SK-N-SH (cell line): Measurements from ENCODE around the gene HPCA. TPM values are rescaled to one million over a fixed set of nuclear protein-coding genes. Genes with fewer than 3 reads are reported as not detected.

Experiments used
- CTCF ChIA-PET: fragments of 300-600, 350-600 bp; formaldehyde crosslinking; extraction: SDS; loops from one replicate; lab custom pipeline; 2021; lab: Yijun Ruan, JAX
- POLR2A ChIA-PET: fragments of 350-600 bp; sonication (Branson Sonifier 250); formaldehyde crosslinking; extraction: SDS; loops from one replicate; lab custom pipeline; 2020; ENCODE audit warnings: antibody characterized with exemption, inconsistent platforms; lab: Yijun Ruan, JAX
- DNase-seq: peaks from one replicate; pipeline ENCODE4 v3.0.0; 2012
- H2AFZ ChIP-seq: fragments of 200-600 bp; sonication (generic); 2 replicates; pipeline ENCODE4 v1.8.1; 2016; ENCODE audit warnings: antibody characterized with exemption, mild to moderate bottlenecking, low read depth
- H3F3A ChIP-seq: fragments of 200-600 bp; sonication (generic); replicated peaks from 2 replicates; pipeline ENCODE3; 2016; ENCODE audit warnings: antibody characterized with exemption, mild to moderate bottlenecking; ENCODE audit not compliant: insufficient read depth
- H3K27ac ChIP-seq, 2 experiments: fragments of 200-500 bp in 1 of 2; fragments of 200-600 bp in 1 of 2; sonication (Bioruptor generic) in 1 of 2; sonication (generic), shearing (Covaris generic) in 1 of 2; 2 replicates each; pipeline versions ENCODE4 v1.5.1 to v1.6.1; 2014 to 2016; ENCODE audit warnings: low read depth in 2 of 2, inconsistent platforms in 1 of 2, low read length in 1 of 2, mild to moderate bottlenecking in 1 of 2, mixed read lengths in 1 of 2
- H3K27me3 ChIP-seq: fragments of 200-600 bp; sonication (generic), shearing (Covaris generic); 2 replicates; pipeline ENCODE4 v1.6.1; 2016; ENCODE audit warnings: mixed run types; ENCODE audit not compliant: insufficient read depth
- H3K36me3 ChIP-seq, 2 experiments: fragments of 200-500 bp in 1 of 2; fragments of 200-600 bp in 1 of 2; sonication (Bioruptor generic) in 1 of 2; sonication (generic) in 1 of 2; replicated peaks in 1 of 2; 2 replicates each; pipeline versions ENCODE3 to v1.5.1; 2014 to 2016; ENCODE audit warnings: low read length in 1 of 2, mild to moderate bottlenecking in 1 of 2; ENCODE audit not compliant: insufficient read depth in 2 of 2, control insufficient read depth in 1 of 2
- H3K4me1 ChIP-seq, 2 experiments: fragments of 200-500 bp in 1 of 2; fragments of 200-600 bp in 1 of 2; sonication (Bioruptor generic) in 1 of 2; sonication (generic), shearing (Covaris generic) in 1 of 2; 2 replicates each; pipeline versions ENCODE4 v1.5.1 to v1.6.1; 2014 to 2016; ENCODE audit warnings: low read depth in 1 of 2, low read length in 1 of 2, mixed run types in 1 of 2; ENCODE audit not compliant: insufficient read depth in 2 of 2, control insufficient read depth in 1 of 2
- H3K4me2 ChIP-seq: fragments of 200-600 bp; sonication (generic), shearing (Covaris generic); 2 replicates; pipeline ENCODE4 v1.6.1; 2017; ENCODE audit warnings: mixed run types
- H3K4me3 ChIP-seq, 2 experiments: fragments of 200-500 bp in 1 of 2; fragments of 200-600 bp in 1 of 2; sonication (Bioruptor generic) in 1 of 2; sonication (generic), shearing (Covaris generic) in 1 of 2; 2 replicates each; pipeline versions ENCODE4 v1.5.1 to v1.8.1; 2014 to 2016; ENCODE audit warnings: low read depth in 2 of 2, inconsistent platforms in 1 of 2, low read length in 1 of 2, mild to moderate bottlenecking in 1 of 2, mixed read lengths in 1 of 2, moderate library complexity in 1 of 2
- H3K79me2 ChIP-seq: fragments of 200-600 bp; sonication (generic); 2 replicates; pipeline ENCODE4 v1.8.1; 2017; ENCODE audit warnings: mild to moderate bottlenecking; ENCODE audit not compliant: insufficient read depth
- H3K9ac ChIP-seq: fragments of 200-600 bp; sonication (generic); 2 replicates; pipeline ENCODE4 v1.6.1; 2017; ENCODE audit warnings: mixed run types
- H3K9me2 ChIP-seq: fragments of 200-600 bp; sonication (generic); 2 replicates; pipeline ENCODE4 v1.6.1; 2017; ENCODE audit warnings: mixed run types
- H3K9me3 ChIP-seq: fragments of 200-600 bp; sonication (generic); 2 replicates; pipeline ENCODE4 v1.6.1; 2017; ENCODE audit warnings: mixed run types, mild to moderate bottlenecking, moderate library complexity
- H4K20me1 ChIP-seq: fragments of 200-600 bp; sonication (generic); 2 replicates; pipeline ENCODE4 v1.6.1; 2017; ENCODE audit warnings: mild to moderate bottlenecking, mixed run types; ENCODE audit not compliant: insufficient read depth
- CHD2 ChIP-seq: fragments of 150-350 bp; IDR thresholded peaks from 2 replicates; pipeline ENCODE4 v1.6.1; 2018; ENCODE audit warnings: low read length; ENCODE audit not compliant: partially characterized antibody
- ELF1 ChIP-seq: IDR thresholded peaks from 2 replicates; pipeline ENCODE4 v1.4.0; 2012
- EZH2phosphoT487 ChIP-seq: fragments of 200-600 bp; sonication (generic); IDR thresholded peaks from 2 replicates; pipeline ENCODE4 v1.6.1; 2017; ENCODE audit warnings: low read depth, mixed run types, mild to moderate bottlenecking, antibody characterized with exemption, moderate library complexity, borderline replicate concordance
- FOXM1 ChIP-seq: IDR thresholded peaks from 2 replicates; pipeline ENCODE4 v1.4.0; 2012; ENCODE audit warnings: low read depth, mild to moderate bottlenecking
- MAX ChIP-seq: IDR thresholded peaks from 2 replicates; pipeline ENCODE4 v1.4.0; 2012; ENCODE audit warnings: low read depth
- MXI1 ChIP-seq: IDR thresholded peaks from 2 replicates; pipeline ENCODE4 v1.6.1; 2012; ENCODE audit warnings: mild to moderate bottlenecking, low read depth, low read length, improper control_type of control experiment
- NRF1 ChIP-seq: IDR thresholded peaks from 2 replicates; pipeline ENCODE4 v1.6.1; 2012; ENCODE audit warnings: low read depth, mild to moderate bottlenecking, low read length
- RAD21 ChIP-seq: IDR thresholded peaks from 2 replicates; pipeline ENCODE4 v1.6.1; 2012; ENCODE audit warnings: mild to moderate bottlenecking, low read length
- RFX5 ChIP-seq: IDR thresholded peaks from 2 replicates; pipeline ENCODE4 v1.6.1; 2012; ENCODE audit warnings: mild to moderate bottlenecking, improper control_type of control experiment, low read length
- TAF1 ChIP-seq: IDR thresholded peaks from 2 replicates; pipeline ENCODE4 v1.6.1; 2012; ENCODE audit warnings: low read depth, mild to moderate bottlenecking, low read length, moderate library complexity, borderline replicate concordance
- WGBS: methylation state at CpG from one replicate; pipeline ENCODE4 v1.1.6; 2017; ENCODE audit warnings: low lambda C conversion rate; 5-methylcytosine and 5-hydroxymethylcytosine counted together
- polyA plus RNA-seq, 3 experiments: library from polyadenylated mRNA; depleted of rRNA; stranded (reverse); fragments of >200 nt; gene quantifications; 2 replicates each; pipeline ENCODE4 v1.2.3, GENCODE V29; 2012
- TF ChIP-seq, protein P1 (sequence below): IDR thresholded peaks from 2 replicates; pipeline ENCODE4 v1.4.0; 2012; ENCODE audit warnings: low read depth, borderline replicate concordance
- TF ChIP-seq, protein P2 (sequence below): fragments of 150-350 bp; IDR thresholded peaks from 2 replicates; pipeline ENCODE4 v1.6.1; 2017; ENCODE audit warnings: antibody characterized with exemption, low read length, low read depth, borderline replicate concordance
- TF ChIP-seq, protein P3 (sequence below): IDR thresholded peaks from 2 replicates; pipeline ENCODE4 v1.6.1; 2012; ENCODE audit warnings: mild to moderate bottlenecking, low read depth, low read length, moderate library complexity

Gene HPCA
- polyA plus RNA-seq, 1 of the 3 experiments (the other 2 are of a cell fraction), result not detected

DNA sequence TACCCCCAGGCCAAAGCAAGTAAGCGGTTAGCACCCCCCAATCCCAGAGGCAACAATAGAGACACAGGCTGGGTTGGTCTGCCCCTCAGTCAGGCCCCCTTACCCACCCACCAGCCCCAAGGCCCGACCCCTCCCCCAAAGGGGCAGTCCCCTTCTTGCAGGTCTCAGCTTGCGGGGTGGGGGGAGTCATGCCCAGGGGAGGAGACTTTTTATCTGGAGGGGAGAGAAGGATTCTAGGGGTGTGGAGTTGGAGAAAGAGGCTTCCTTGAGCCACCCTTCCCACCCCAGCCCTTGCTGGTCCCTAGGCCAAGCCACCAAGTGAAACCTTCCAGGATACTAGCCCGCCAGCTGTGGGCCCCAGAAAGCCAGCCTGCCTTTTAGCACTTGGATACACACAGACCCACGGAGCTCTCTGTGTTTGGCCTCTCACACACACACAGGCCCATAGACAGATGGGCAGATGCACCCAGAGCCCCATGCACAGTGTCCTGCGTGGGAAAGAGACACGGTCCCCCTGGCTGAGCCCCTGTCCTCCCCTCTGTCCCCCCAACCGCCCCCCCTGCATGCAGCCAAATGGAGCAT, 7.8 kb downstream of the HPCA start (continued):
- TF ChIP-seq, protein P1, sequence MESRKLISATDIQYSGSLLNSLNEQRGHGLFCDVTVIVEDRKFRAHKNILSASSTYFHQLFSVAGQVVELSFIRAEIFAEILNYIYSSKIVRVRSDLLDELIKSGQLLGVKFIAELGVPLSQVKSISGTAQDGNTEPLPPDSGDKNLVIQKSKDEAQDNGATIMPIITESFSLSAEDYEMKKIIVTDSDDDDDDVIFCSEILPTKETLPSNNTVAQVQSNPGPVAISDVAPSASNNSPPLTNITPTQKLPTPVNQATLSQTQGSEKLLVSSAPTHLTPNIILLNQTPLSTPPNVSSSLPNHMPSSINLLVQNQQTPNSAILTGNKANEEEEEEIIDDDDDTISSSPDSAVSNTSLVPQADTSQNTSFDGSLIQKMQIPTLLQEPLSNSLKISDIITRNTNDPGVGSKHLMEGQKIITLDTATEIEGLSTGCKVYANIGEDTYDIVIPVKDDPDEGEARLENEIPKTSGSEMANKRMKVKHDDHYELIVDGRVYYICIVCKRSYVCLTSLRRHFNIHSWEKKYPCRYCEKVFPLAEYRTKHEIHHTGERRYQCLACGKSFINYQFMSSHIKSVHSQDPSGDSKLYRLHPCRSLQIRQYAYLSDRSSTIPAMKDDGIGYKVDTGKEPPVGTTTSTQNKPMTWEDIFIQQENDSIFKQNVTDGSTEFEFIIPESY, result no peak
- TF ChIP-seq MAX, result no peak
- no peak for TF ChIP-seq RFX5
- TF ChIP-seq ELF1, result no peak
- no peak for TF ChIP-seq FOXM1
- no peak for TF ChIP-seq RAD21
- TF ChIP-seq EZH2phosphoT487, result no peak
- TF ChIP-seq NRF1, result no peak

- Histone ChIP-seq H3K36me3 (no peaks in the 10 kb centered on the region), H3K79me2 (no peaks in the 10 kb centered on the region), H3K9me2 (no peaks in the 10 kb centered on the region), H3K4me3 (no peak overlapping the region), H4K20me1 (no peaks in the 10 kb centered on the region), H3K27ac (no peak overlapping the region), H3F3A (peaks cover 4% of the 10 kb centered on the region), H3K27me3 (0 out of 2 replicates have a peak, but pooled peaks cover 5% of the 10 kb centered on the region), H3K4me1 (peaks cover 0 to 4% of the 10 kb centered on the region in 2 experiments; a peak in 2 of 4 replicates), H3K4me2 (no peak overlapping the region), H3K9me3 (no peaks in the 10 kb centered on the region), H3K9ac (no peak overlapping the region), H2AFZ (no peak overlapping the region)
- CTCF ChIA-PET, result interaction anchor here (1.4 to 3.3 kb wide), 5 partner anchors 13 to 189 kb away, joined by 5 to 16 read pairs (median 9); no protein-coding TSS in a partner anchor
- POLR2A ChIA-PET, result no interaction called here
- 92% methylated on average over 4 of the region's 6 CpGs for WGBS
- no peak for DNase-seq
- TF ChIP-seq NRF1 (no peak), MXI1 (no peak), EZH2phosphoT487 (no peak), TAF1 (no peak), CHD2 (no peak)
- TF ChIP-seq, protein P2, sequence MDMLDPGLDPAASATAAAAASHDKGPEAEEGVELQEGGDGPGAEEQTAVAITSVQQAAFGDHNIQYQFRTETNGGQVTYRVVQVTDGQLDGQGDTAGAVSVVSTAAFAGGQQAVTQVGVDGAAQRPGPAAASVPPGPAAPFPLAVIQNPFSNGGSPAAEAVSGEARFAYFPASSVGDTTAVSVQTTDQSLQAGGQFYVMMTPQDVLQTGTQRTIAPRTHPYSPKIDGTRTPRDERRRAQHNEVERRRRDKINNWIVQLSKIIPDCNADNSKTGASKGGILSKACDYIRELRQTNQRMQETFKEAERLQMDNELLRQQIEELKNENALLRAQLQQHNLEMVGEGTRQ, result no peak
- TF ChIP-seq, protein P3, sequence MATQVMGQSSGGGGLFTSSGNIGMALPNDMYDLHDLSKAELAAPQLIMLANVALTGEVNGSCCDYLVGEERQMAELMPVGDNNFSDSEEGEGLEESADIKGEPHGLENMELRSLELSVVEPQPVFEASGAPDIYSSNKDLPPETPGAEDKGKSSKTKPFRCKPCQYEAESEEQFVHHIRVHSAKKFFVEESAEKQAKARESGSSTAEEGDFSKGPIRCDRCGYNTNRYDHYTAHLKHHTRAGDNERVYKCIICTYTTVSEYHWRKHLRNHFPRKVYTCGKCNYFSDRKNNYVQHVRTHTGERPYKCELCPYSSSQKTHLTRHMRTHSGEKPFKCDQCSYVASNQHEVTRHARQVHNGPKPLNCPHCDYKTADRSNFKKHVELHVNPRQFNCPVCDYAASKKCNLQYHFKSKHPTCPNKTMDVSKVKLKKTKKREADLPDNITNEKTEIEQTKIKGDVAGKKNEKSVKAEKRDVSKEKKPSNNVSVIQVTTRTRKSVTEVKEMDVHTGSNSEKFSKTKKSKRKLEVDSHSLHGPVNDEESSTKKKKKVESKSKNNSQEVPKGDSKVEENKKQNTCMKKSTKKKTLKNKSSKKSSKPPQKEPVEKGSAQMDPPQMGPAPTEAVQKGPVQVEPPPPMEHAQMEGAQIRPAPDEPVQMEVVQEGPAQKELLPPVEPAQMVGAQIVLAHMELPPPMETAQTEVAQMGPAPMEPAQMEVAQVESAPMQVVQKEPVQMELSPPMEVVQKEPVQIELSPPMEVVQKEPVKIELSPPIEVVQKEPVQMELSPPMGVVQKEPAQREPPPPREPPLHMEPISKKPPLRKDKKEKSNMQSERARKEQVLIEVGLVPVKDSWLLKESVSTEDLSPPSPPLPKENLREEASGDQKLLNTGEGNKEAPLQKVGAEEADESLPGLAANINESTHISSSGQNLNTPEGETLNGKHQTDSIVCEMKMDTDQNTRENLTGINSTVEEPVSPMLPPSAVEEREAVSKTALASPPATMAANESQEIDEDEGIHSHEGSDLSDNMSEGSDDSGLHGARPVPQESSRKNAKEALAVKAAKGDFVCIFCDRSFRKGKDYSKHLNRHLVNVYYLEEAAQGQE, result no peak
Measured at GRCh38 chr1:32894681-32895080, 8.4 kb downstream of the HPCA start.
